ENCODE measurements around the gene CRADD.

CRADD gene

DNA sequence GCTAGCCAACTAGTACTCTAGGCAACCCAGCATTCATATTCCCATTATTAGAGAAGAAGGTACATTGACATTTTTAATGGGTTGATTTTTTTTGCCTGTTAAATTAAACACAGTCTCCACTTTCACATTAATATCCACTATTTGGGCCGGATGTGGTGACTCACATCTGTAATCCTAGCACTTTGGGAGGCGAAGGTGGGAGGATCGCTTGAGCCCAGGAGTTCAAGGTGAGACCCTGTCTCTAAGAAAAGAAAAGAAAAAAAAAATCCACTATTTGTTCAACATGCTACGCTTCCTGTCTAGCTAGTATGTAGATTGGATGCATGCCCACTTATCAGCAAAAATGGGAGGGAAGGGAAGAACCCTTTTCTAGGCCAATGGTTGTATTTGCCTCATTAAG lies 7.1 kb upstream of the CRADD start:
- no peak for DNase-seq

DNA sequence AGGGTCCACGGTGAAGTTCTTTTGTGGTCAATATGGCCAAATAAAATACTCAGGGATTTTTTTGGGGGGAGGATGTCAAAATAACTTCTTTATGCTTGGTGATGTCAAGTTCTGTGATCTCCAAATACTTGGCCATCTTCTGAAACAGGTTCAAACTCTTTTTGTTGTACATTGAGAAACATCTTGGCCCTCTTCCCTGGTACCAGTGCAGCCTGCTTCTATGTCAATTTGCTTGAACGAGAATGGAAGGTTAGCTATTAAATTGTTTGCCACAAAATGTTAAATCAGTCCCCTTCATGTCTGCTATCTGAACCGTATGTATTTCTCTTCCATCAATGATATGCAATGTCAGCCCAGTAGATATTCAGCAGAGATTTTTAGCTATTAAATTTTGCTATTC lies 6.1 kb upstream of the CRADD start:
- no peak for DNase-seq

DNA sequence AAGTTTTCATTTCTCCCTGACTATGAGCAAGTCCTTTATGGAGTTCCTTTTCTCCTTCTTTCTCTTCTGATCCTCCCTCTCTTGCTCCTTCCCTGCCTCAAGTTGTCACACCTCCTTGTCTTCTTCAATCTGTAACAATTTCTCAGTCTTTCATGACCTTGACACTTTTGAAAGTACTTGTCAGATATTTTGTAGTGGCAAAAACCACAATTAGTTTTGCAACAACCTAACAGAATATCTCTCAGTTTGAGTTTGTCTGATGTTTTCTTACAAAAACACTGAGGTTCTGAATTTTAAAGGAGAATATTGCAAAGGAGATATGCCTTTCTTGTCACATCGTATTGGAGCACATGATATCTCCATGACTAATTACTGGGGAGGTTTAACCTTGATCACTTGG lies 4.1 kb upstream of the CRADD start:
- DNase-seq, result no peak

DNA sequence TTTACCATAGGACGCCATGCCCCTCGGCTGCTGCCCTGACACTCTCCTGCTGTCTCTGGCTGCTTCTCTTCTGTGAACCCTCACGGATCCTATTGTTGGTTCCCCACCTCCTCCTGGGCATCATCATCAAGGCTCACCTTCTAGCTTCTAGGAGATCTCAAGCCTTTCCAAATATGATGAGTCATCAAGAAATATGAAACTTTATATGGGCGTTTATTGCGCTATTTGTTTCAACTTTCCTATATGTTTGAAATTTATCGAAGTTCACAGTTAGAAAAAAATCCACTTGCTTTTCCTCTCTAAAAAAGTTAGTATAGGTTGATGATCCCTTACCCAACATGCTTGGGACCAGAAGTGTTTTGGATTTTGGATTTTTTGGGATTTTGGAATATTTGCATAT lies 2.8 kb upstream of the CRADD start:
- DNase-seq, result no peak

DNA sequence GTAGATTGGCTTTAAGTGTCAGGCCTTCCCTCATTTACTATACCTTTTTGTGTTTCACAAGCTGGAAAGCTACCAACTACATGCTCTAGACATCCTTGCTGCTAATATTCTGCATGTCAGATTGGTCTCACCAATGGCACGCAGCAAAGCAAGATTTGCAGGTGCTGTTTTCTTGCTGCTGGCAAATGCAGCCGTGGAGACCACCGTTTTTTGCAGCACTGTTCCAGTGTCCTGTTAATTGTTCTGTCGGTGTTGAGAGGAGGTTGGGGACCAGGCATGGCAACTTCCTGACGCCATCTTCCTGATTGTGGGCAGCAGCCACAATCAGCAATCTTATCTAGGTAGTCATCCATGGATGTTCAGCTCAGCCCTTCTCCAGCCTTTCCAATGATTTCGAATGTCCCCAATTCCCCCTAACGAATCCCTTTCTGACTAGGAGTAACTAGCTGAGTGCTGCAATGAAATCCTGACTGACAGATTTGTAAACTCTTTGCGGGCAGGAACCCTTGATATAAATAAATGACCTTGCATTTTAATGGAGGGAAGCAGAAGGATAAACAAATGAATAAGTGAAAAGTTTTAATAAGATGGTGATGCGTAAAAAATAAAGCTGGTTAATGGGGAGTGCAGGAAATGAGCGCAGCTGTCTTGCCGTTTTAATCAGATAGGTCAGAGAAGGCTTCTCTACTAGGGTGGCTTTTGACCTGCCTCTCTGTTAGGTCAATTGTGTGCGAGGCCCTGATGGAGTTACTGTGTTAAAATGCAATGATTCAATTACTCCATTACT lies 574 bp upstream of the CRADD start:
- no peak for DNase-seq

DNA sequence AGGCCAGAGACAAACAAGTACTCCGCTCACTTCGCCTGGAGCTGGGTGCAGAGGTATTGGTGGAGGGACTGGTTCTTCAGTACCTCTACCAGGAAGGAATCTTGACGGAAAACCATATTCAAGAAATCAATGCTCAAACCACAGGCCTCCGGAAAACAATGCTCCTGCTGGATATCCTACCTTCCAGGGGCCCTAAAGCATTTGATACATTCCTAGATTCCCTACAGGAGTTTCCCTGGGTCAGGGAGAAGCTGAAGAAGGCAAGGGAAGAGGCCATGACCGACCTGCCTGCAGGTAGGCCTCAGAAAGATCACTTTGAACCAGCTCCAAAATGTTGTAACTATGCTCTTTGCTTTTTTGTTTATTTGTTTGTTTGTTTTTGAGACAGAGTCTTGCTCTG lies 1.6 kb downstream of the CRADD start:
- DNase-seq, result no peak

DNA sequence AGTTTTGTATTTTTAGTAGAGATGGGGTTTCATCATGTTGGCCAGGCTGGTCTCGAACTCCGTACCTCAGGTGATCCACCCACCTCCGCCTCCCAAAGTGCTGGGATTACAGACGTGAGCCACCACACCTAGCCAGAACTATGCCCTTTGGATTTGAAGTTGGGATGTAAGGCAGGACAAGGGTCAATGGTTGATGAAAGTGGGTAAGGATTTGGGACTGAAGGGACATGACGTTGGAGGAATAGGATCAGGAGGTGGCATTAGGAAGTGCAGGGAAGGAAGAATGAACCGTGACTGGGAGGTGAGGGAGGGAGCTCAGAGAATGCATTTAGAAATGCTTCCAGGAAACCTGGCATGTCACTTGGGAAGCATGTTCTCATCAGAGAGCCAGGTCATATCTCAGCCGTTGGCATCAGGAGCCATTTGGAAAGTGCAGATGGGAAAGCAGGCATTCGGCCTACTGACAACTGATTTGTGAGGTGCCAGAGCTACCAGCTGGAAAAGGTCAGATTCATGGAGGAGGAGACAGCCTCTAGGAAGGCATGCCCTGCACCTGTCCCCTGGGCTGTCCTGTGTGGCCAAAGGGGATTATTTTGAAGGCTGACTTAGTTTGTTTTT lies 2.2 kb downstream of the CRADD start:
- no peak for DNase-seq

DNA sequence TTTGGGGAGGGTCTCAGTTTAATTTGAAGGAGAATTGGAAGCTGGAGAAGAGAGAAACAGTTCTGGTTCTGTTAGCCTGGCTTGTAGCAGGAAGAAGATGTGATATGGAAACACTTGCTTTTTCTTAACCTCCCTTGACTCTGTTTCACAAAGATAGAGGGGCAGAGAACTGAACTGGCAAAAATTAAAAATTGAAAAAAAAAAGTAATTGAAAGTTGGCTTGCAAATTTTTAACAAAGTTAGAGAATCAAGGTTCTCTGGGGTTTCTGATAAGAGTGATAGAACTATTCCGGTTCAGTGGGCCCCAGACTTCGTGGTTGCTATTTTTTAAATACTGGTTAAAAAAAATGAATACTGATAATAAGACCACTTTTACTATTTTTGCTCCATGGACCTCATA lies 2.8 kb downstream of the CRADD start:
- DNase-seq, result no peak

DNA sequence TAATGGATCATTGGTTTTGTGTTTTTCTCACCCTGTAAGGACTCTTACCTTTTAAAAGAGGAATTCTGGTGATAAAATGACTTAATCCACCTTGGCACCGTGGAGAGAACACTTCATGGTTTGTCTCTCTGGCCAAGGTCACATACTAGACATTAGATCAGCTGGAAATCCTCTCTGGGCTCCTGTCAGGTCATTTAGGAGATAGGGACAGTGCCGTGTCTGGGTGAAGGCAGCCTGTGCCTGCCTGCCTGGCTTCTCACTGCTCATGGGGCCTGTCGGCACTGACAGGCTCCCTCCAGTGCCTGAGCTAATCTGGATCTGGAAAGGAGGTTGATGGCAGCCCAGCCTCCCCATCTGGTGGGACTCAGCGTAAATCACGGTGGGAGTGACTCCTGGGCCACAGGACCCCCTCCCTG lies 5.7 kb downstream of the CRADD start:
- no peak for DNase-seq

DNA sequence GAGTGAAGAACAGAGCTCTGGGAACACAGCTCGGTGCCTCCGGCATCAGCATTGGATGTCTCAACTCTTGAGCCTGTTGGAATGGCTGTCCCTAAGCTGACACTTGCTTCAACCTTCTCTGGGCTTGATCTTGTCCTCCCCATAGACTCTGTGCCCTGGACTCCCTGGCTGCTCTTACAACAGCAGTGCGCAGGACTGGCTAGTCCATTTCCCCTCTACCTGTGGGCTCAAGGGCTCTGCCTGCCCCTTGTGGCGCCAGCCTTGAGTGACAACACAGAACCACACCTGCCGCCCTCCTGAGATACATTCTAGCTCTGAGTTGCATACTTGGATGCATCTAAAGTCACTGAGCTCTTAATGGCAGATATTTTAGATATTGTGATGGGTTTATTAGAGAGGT lies 6.2 kb downstream of the CRADD start:
- DNase-seq, result no peak

DNA sequence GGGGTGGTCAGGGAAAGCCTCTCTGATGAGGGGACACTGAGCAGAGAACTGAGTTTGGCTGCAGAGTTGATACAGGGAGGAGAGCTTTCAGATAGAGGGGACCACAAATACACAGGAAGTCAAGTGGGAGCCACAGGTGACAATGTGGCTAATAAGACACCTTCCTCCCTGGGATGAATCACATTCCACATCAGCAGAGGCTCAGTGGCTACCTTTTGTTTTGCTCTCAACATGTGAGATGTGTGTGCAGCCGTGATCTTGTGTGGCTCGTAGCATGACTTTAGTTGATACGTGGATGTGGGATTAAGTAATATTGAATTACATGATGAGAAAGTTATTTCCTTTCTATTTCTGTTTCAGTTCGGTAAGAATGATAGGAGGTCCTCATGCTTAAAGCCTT lies 7.5 kb downstream of the CRADD start:
- no peak for DNase-seq

DNA sequence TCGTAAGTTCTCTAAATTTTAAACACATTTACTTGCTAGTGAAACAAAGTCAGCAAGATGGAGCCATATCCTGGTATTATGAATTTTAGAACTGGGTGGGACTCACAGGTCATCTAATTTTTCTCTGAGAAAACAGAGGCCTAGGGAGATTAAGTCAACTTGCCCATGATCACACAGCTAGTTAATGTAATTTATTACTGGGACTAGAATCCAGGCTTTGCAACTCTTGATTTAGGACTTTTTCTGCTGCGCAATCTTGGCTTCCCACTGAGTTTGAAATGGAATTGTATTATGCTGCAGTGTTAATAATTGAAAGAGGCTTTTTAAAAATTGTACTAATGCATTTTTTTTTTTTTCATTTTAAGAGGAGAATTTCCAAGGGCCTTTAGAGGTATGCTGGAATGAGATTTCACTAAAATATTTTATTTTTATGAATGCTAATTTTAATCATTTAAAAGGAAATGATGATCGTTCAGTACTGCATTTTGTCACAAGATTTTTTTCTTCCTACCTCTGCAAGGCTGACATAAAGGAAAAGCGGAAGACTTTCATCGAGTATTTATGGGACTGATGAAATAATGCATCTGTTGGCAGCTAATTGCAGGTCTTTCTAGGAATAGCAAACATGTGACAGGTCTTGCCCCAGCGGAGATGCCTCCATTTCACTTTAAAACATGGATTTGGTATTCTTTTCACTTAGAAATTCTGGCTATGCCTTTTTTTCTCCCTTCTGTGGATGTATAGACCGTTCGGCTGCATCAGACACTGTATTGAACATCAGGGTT lies 9.6 kb downstream of the CRADD start:
- no peak for DNase-seq

DNA sequence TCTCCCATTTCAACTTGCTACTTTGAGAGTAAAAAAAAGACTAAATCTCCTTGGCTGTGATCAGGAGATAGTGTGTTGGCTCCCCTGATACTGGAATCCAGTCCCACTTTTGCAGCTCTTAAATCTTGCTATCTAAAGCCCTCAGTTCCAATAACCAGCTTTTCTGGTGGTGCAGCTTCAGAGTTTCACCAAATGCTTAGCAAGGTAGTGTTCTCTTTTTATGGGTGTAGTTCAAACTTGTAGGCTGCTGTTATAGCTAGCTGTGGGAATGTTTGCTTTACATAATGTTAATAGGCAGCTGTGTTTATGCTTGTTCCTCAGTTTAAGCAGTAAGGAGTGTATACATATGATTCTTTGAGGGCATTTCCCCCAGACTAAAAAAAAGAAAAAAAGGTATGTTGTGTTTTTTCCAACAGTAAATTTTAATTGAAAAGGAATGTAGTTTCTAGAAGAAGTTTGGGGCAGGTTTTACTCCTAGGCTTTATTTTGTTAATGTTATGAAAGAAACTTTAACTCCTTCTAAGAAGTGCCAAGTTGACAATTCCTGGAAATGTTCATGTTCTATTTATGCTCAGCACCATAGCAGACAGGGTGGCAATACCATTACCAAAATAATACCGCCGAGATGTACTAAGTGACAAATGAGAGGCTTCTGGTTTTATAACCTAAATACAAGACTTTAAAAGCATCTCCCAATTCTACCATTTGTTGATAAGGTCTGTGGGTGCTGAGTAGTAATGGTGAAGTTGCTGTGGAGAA lies 12.1 kb downstream of the CRADD start:
- DNase-seq, result no peak

DNA sequence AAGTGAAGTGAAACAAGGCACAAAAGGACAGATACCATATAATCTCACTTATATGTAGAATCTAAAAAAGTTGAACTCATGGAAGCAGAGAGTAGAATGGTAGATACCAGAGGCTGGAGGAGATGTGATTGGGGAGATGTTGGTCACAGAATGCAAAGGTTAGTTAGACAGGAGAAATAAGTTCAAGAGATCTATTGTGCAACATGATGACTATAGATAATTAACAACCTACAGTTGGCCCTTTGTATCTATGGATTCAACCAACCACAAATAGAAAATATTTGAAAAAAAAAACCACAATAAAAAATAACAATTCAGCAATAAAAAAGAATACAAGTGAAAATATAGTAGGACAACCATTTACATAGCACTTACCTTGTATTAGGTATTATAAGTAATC lies 19.3 kb downstream of the CRADD start:
- no peak for DNase-seq

DNA sequence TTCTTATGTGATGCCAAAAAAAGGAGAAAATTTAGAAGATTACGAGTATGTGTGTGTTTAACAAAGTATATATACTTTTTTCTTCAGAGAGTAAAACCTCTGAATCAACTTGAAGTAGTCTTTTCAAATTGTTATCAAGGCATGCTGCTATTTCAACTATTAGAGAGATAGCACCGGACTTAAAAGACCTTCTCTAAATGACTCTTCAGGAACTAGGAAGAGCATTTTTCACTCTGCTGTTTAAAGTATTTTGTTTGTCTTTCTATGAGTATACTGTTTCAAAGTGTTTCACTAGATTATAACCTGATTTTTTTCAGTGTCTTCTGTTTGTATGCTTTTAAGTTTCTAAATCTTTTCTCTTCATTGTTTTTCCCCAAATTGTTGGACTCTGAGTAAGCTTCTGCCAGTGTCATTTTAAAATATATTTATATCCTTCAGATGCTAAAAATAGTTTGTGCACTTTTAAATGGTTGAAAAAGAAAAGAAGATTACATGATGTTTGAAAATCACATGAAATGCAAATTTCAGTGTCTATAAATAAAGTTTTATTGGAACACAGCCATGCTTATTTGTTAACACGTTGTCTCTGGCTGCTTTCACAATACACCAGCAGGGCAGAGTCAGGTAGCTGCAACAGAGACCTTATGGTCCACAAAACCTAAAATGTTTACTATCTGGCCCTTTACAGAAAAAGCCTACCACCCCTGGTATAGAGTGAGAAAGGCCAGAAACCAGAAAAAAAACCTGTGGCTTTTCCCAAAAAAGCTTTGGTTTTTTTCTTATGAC lies 21.3 kb downstream of the CRADD start:
- DNase-seq, result no peak

DNA sequence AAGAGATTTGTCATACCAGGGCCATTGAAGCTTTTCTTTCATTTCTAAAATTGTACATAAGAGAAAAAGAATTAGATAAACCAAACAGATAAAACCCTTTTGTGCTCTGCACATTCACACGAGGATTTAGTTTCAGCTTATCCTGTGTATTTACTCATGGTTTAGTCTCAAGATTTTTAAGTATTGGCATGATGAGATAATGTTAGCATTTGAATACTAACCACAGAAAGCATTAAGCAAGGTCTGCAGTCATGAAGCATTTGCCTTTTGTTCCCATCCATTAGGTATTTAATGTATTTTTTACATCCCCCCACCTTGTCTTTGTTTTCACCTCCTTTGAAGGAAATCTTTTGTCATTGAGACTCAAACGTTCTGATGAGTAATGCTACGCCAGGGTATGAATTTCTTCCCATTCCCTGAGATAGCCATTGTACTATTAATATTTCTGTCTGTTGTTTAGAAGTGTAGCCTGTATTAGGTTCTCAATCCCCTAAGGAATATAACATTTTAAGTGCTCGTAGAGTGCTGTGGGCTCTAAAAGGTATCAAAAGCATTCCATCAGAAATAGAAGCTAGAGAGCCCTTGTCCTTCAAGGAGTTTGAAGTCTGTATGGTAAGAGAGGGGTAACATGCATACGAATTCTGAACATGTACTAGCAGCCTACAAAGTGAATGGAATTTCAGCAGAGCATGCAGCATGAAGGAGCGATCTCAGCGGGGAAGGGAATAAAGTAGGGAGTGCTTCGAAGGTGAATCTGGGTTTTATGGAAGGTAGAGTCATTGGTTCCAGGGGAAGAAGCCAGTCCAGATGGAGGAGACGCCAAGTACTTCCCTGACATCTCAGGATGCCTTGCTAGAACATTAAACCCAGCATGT lies 22.3 kb downstream of the CRADD start:
- no peak for DNase-seq

DNA sequence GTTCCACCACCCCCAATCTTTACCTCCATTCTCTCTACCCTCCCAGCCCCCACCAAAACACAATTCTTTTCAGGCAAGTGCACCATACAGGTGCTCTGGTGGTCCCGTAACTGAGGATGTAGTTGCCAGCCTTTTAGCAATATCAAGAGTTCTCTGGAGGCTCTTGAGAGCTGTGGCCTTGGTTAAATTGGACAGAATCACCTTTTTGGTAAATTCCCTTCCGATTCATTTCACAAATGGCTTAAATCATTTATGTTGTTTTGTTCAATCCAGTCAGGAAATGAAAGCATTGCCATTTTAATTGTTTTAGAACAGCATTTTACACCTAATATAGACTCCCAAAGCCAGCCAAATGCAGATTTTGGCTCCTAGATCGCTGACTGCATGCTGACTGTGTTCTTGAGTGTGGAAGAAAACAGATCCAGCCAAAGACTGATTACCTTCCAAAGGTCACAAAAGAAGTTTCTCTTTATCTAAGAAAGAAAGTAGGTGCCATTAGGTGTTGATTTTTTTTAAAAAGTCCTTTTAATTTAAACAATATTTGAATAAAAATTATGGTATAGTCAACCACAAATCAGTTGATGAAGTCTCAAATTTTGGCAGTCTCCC lies 25.6 kb downstream of the CRADD start:
- DNase-seq, result no peak

DNA sequence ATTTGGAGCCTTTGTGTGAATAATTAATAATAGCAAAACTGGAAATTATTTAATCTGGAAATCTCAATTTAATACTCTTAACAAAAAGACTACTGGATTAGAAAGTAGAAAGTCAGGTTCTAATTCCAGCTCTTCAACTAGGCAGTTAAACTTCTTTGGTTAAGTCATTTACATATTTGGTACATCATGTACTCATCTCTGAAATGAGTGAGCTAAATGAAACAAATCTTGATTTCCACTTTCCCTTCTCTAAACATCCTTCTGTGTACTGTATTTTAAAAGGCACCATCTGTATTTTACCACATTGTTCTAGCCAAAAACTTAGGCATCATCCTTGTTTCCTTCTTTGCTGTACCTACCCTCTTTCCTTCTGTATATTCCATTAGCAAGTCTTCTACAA lies 26.9 kb downstream of the CRADD start:
- DNase-seq, result no peak

DNA sequence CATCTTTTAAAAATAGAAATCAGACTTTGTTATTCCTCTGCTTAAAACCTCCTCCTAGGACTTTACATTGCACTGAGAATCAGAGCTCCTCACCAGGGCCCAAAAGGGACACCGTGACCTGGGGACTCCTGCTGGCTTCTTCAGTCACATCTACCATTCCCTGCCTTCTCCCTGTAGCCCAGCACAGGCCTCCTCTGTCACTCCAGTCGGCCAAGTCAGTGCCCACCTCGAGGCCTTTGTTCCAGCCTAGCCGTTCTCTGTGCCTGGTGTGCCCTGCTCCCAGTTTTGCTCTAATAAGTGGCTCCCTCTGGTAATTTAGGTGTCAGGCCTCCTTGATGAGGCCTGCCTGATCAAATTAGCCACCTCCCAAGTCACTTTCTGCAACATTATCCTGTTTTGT lies 27.4 kb downstream of the CRADD start:
- no peak for DNase-seq

DNA sequence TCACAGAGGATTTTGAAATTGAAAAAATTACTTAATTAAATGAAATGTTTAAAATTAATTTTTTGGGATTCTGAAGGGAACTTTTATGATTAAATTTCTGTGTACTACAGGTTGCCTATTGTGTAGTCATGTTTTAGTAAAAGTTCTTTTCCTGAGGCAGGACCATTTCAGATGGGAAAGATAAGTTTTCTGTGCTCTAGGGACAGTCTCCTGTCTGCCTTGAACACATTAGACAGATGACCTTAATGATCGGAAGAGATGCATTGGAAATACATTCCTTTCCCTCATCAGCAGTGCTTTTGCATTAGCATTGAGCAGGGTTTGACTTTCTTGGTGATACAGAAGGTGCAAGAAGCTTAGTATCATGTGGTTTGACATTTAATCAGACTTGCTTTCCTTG lies 28.1 kb downstream of the CRADD start:
- no peak for DNase-seq
